IPS-NIHi7 (cell line): ENCODE measurements around the gene OPCML.

Experiments
- DNase-seq: peaks from one replicate; pipeline ENCODE4 v3.0.0; 2012; ENCODE audit warnings: mixed read lengths; ENCODE audit errors: extremely low spot score

Gene OPCML

DNA sequence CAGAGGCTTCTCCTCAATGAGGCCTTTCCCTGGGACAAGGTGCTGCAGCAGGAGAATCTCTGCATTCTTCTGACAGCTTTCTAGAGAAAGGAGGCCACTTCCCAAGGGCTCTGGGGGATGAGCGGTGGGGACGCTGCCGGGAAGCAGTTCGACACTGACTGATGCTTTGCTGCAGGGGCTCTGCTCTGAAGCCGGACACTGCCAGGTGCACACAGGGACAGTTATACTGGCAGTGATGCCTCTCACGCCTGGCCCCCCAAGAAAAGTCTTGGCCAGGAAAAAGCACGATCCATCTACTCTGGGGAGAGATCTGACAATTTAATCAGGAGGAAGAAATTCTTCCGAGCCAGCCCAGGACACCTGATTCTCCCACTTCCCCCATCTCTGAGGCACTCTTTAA is 456.9 kb downstream of the OPCML start:
- no peak for DNase-seq

DNA sequence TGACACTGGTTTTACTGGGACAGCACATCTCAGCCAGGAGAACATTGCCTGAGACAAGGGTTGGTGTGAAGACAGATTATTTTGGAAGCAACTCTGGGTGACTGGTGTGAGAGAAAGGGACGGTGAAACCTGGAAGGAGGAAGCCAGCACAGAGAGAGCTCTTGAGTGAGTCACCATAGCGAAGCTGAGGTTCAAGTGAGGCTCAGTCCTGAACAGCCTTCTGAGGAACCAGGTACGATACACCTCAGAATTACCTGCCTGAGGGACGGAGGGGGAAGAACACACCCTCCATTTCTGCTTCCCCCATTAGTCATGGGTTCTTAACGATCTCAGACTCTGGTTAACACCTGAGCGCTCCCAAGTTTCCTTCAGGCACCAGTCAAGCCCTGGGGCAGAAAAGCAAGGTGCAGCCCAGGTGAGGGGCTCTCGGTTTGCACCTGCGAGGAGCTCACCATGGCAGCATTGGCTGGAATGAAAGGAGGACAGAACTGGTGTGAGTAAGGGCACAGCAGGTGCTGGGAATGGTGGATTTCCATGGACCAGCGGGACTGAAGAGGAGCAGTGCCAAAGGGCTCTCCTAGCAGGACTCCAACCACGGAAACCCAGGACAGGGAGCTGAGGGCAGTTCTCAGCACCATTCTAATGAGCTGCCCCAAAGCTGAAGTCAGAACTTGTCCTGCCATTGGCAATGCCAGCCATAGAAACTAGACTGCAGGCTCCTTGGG is 459.3 kb downstream of the OPCML start:
- DNase-seq = no peak

DNA sequence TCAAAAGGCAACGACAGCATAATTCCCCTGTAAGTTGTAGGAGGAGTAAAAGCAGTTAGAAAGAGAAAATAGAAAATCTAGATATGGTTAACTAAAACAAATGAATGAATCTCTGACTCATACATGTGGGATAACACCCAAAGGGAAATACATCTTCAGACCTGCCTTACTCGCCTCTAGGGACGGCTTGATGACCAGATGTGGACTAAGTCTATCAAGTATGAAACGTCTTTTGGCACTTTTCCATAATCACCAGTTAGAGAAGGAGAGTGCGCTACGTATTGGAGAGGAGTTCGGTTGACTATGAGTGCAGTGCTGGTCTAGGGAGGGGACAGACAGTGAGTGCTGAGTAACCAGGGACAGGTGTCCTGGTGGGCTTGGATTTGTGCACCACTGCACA is 459.9 kb downstream of the OPCML start:
- no peak for DNase-seq

DNA sequence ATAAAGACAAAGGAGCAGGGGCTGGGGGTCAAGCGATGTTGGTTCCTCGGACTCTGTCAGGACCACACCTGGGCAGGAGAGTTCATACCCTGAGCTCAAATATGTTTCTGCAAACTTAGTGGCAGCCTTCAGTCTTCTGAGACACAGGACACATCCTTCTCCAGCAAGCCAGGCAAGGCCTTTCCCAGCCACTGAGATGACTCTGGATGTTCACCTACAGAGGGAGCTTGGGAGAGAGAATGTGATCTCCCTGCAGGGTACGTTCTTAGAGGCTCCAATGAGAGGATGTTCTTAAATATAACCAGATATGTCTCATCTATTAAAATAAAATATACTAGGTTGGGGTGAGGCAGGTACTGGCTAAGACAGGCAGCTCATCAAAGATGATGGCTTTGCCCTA is 461.5 kb downstream of the OPCML start:
- peak; percentile 35 for DNase-seq

DNA sequence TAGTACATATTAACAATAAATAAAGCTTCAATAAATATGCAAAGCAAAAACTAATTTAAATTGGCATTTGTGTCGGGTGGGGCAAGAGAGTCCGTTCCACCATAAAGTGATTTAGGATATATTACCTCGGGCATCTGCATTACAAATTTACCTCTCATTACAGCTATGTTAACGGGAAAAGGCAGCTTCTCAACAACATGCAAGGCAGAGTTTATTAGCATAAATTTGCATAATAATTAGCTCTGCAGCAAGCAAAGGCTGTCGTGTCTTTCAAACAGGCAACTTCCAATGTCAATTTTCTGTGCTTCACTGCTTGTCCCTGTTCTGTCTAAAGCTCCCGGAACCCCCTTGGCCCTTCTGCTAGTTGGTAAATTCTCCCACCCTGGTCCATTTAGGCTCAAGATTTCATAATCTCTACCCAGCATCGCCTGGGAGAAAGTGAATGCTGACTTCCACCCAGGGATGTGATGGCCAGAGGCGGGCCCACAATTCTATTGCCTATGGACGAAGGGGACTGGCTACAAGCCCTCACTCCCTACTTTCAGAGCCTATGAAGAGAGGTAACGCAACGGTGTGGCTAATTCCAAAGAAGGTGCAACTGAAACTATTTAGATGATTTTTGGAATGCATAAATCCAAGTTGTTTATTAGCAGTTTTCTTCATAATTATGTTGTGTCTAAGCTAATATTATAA is 462.1 kb downstream of the OPCML start:
- no peak for DNase-seq

DNA sequence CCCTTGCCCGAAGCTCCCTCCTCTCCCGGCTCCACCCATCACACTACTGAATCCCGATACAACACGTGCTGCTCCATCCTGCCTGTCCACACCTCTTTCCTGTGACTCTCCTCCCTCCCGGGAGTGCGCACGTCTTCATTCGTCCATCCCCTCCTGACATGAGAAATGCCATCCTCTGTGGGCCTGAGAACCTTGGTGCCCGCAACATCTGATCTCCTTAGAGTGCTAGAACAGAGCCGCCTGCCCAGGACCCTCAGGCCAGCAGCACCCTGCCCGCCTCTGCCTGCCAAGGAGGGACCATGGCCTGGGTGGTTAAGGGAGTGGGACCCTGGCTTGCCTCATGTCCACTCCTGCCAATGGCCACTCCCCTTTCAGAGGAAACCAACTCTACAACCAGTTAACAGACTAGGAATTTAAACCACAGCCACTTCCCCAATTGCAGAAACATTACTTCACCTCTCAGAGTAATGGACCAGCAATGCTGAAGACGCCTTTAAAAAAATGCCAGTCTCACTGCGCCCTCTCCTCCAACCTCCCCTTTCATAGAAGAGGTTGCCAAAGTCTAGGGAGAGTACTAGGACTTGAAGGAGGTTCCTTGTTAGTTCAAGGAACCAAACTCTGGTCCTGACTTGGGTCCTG is 466.3 kb downstream of the OPCML start:
- no peak for DNase-seq

DNA sequence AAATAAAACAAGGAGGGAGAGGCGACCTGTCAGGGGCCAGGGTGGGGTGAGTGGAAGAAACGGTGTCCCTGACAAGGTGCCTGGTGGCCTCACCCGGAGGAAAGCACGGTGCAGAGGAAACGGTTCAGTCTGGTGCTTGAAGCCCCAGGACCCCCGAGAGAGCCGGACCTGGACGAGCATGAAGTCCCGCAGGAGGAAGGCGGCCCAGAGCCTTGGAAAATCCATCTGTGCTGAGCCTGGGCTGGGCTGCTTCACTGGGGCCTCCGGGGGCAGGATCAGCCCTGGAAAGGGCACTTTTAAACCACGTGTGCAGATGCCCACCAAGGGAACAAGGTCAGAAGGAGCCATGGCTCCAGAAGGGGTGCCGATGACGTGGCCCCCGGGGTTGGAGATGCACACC is 467.3 kb downstream of the OPCML start:
- DNase-seq = no peak

DNA sequence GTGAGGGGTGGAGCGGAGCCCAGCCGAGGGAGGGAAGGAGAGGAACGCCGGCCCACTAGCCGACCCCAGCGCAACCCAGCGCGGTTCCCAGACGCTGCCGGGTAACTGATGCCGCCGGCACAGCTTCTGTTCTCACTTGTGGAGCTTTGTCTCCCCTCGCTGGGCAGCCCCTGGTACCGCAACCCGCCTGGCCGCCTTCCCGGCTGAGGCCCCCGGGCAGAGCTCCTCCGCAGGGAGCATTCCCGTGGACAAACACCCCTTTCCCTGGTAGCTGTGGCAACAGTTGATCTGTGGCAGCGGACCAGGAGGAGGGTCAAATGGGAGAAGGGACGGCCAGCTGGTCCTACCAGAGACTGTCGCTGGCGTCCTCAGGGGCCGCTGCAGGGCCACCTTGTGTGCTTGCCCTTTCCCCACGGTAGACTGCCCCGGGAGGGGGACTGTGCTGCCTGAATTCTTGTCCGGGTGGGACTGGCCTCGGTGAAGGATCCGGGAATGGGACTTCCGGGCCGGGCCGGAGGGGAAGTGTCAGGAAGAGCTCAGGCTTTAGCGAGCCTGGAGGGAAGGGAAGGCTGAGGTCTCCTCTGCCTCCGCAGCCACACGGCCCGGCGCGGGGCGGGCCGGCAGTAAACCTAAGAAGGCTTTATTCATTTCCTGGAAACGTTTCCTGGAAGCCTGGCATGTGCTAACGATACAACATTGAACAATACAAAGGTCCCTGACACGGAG is 468.0 kb downstream of the OPCML start:
- peak; percentile 92 for DNase-seq

DNA sequence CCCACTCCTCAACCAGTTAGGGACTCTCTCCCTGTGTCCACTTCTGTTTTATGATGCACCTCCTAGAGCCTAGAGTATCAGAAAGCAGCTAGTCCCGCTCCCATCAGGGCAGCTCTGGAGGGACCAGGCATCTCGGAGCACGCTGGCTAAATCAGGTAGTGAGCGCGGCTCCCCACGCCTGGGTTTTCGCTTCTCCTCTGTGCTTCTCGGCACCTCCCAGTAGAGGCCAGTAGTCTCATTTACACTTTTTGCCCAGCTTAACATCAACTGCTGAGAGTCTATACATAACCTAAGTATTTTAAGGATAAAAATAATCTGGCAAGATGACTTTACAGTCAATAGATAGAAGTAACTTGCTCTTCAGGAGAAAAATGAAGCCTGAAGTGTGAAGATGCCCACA is 473.8 kb downstream of the OPCML start:
- peak; percentile 39 for DNase-seq

DNA sequence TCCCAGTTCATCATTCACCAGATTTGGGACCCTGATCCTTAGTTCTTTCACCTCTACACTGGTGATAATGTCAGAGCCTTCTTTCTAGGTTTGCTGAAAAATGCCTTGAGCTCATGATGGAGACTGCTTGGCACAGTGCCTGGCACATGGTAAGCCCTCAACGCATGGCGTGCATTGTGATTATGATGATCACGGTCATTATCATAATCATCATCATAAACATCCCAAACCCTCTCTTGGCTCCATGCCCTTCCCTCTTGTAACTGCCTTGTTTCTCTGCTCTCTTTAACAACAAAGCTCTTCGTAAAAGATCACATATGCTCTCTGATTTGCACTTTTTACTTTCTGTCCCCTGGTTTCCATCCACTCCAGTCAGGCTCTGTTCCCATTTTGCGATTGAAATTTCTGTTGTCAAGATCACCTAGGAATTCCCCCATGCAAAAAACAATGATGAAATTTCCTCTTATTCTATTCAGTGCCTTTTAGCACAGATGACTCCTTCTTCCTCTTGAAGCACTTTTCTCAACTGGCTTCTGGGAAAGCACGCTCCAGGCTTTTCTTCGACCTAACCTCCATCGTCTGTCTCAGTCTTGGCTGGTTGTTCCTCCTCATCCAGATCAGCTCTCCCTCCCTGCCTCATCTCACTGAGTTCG is 479.1 kb downstream of the OPCML start:
- DNase-seq = no peak

DNA sequence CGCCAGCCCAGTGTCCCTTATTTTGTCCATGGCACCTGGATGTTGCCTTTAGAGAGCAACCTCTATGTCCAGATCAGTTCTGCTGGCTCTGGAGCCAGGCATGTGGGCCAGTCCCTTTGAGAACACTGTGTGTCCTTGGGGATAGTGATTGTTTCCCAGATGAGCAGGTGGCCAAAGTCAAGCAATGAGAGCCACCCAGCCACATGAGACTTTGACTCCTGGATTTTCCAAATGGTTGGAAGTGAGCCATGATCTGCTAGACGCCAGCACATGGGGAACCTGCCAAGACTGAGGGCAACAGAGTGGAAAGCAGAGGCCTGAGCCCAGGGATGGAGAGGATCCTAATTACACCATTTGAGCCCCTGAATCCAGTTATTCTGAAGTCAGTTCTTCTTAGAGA is 479.8 kb downstream of the OPCML start:
- no peak for DNase-seq

DNA sequence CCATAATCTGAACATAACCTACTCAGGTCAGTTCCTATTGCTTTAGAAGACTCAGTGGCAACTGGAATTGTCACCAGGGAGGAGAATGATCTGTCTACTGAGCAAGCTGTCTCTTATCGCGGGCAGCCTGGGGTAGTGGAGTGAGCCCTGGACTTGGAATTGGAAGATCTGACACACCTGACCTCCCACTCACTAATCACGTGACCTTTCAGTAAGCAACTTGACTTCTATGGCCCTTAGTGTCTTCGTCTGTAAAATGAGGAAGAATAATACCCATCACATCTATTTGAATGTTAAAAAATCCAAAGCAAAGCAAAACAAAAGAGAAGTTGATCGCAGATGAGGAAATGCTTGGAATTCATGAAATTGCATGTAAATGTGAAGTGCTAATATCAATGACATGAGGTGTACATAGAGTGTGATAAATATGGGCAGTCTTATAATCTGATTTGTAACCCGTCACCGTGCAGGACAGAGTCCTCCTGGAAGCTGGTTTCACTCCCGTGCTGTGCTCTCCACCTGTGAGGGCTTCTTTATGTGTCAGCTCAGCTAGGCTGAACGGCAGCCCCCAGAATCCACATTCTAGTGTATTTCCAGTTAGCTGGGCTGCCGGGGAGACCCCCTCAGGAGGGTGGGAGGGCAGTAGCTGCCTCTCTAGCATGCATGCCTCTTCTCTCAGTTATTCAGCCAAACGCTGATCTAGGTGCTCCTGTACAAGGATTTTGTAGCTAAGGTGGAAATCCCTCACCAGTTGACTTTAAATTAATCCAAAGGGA is 482.9 kb downstream of the OPCML start:
- no peak for DNase-seq

DNA sequence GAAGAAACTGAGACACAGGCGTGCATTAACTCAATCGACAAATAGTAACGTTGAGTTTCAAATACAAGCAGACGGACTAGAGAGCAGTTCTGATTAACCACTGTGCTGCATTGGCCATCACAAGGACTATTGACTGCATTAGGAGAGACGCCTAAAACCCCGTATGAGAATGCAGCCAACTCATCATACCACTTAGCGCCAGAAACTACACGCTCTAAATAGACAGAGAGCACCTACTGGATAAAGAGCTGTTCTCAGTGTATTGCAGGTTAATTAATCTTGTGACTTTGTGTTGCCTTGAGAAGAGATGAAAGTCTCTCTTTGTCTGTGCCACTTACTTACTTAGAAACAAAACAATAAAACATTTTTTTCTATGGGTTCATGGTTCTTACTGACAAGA is 484.0 kb downstream of the OPCML start:
- DNase-seq = no peak

DNA sequence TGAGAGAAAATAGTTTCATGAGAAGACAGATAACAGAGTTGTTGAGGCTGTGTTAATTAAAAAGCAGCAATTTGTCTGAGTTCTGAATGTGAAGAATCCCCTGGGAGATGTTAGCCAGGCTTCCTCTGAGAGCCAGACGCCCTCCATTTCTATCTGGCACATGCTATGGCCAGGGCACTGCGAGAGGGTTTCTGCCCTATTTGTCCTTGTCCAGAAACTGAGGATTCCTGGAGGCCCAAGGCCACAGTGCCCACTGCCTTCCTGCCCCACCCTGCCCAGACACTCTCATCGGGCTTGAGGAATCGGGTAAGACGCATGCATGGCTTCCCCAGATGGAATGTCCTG is 484.6 kb downstream of the OPCML start:
- no peak for DNase-seq

DNA sequence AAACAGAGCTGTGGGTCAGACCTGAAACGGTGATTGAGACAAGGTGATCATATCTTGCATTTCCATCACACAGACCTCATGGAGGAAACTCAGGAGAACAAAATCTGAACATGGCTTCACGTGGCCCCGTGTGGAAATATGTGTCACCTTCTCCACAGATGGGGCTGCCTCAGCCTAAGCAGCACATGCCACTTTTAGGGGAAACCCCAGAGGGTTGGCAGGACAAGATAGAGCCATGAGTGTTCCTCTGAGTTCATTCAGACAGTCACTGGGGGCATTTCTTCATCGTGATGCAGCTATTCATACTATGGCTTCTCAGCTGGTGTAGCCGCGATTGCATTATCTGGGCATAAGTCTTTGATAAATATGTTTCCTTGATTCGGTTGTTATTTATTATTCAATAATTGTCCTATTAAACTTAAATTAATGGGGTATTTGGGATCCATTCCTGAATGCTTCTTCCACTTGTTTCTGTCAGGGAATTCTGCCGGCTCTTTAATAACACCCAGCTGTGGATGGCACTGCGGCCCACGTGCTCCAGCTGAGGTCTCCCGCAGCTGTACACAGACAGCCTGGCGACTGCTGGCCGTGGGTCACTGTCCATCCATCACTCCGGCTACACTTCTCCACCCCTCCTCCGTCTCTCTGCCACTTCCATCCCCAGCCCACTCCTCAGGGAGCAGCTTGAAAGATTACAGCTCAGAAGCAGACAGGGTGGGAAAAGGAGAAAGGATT is 485.1 kb downstream of the OPCML start:
- DNase-seq = no peak

DNA sequence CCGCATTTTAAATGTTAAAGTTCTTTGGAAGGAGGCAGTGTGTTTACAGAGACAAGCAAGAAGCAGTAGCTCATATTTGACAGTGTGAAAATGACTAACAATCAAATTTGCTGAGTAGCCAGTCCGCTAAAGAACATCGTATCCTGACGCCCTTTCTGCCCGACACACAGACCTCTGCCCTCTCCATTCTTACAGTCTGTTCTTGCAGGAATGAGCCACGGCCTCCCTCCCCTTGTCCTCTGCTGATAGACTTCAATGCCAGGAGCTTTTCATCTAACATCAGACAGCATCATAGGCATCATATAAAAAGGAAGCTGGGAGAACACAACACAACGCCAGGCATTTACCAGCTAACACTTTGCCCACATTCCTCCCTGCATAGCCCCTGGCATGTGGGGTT is 486.0 kb downstream of the OPCML start:
- no peak for DNase-seq

DNA sequence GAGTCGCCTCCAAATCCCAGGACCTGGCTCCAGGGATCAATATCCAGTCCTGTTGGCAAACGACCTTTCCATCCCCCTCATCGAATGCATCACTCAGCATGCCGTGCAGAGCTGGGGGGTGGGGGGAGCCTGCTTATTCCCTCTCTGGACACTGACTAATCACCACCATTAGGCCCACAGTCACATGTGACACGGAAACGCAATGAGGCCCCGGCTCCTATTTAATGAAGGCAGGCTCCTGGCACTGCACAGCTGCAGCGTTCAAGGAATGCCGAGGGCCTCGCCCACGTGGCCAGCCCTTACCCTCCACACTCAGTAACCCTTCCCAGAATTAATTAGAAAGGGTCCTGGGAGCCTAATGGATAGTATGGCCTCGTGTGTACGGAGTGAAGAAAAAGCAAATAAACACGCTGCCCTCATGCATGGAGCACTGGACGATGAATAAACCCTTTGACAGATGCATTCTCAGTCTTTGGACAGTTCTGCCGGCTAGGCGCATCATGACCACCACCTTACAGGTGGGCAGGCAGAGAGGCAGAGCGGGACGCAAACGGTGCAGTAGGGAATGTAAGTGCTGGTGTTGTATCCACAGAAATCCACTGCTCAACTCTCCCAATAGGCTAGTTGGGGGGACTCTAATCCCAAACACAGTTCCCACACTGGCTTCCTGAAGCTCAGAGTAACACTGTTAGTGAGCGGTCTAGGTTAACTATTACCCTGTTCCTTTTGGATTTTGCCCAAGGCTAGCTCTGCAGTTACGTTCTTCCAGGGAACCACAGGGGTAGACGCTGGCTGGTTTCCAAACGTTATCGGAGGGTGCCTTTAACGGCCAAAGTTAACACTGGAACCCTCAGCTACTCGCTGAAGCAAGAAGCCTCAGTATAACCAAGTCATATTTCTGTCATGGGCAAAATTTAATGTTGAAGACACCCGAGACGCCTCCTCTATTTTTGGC is 490.1 kb downstream of the OPCML start:
- no peak for DNase-seq

DNA sequence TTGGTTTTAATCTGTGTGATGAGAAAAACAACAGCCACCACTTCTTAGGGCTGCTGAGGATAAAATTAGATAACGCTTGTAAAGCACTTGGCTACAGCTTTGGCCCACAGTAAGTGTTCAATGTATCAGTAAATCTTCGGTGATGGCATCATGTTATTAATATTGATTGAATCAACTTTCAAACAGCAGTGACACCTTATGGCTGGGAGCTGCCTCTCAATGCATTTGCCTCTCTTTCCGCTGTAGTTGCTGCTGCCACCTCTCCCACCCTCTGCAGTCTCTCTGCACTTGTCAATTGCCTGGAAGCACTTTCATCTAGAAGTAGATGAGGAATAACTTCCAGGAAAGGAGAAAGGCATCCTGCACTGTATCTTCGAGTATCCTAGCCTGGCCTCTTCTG is 491.1 kb downstream of the OPCML start:
- DNase-seq = no peak

DNA sequence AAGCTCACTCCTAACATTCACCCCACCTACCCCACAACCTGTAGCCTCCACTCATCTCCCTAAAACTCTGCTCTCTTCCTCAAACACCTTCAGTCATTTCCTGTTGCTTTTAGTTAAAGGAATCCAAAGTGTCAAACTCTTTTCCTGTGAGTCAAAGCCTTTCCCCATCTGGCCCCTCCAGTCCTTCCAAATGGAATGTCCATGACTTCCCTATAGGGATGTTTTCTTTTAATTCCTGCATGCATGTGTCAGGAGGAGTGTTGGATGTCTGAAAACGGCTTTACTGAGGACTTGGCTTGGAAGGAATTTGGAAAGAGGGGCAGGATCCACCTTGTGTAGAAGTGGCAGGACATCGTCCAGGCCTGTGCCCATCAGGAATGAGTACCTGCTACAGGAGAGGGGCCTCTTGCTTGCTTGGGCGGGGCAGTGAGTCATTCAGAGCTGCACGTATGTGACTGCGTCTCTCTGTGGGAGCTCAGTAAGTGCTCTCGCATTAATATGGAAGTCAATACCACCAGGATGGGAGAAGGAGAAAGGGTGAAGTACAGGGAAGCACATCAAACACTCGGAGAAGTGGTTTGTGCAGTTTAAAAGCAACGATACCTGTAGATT is 491.9 kb downstream of the OPCML start:
- peak; percentile 30 for DNase-seq
